Fibroblast of pulmonary artery (primary cell): Measurements from ENCODE around the gene EPHA4.

Experiments used
- DNase-seq: peaks from one replicate; pipeline ENCODE4 v3.0.0-alpha.2; 2010; ENCODE audit warnings: low read depth
- H3K4me3 ChIP-seq: replicated peaks from 2 replicates; pipeline ENCODE4 v1.5.1; 2011; ENCODE audit warnings: low read depth, mild to moderate bottlenecking, control low read depth, low read length, moderate library complexity
- TF ChIP-seq, protein P1 (sequence below): IDR thresholded peaks from 2 replicates; pipeline ENCODE4 v1.5.1; 2011; ENCODE audit warnings: mild to moderate bottlenecking, control low read depth, low read length, inconsistent platforms; ENCODE audit errors: missing control alignments

Gene EPHA4

DNA sequence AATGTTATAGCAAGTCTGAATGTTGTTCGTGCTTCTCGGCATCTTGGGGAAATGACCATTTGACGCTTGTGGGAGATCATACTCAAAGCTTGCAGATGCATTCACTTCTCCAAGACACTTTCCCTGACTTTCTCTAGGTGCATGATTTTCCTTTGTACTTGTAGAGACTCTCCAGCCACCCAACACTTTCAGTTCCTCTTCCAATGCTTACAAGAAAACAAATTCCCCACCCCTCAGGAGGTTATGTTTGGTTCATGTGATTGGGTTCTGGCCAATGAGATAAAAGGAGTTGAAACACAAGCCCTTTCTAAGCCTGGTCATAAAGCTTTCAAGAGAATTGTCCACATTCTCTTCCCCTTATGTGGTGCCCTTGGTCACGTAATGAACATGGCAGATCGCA is 156.3 kb downstream of the EPHA4 start:
- TF ChIP-seq, protein P1, sequence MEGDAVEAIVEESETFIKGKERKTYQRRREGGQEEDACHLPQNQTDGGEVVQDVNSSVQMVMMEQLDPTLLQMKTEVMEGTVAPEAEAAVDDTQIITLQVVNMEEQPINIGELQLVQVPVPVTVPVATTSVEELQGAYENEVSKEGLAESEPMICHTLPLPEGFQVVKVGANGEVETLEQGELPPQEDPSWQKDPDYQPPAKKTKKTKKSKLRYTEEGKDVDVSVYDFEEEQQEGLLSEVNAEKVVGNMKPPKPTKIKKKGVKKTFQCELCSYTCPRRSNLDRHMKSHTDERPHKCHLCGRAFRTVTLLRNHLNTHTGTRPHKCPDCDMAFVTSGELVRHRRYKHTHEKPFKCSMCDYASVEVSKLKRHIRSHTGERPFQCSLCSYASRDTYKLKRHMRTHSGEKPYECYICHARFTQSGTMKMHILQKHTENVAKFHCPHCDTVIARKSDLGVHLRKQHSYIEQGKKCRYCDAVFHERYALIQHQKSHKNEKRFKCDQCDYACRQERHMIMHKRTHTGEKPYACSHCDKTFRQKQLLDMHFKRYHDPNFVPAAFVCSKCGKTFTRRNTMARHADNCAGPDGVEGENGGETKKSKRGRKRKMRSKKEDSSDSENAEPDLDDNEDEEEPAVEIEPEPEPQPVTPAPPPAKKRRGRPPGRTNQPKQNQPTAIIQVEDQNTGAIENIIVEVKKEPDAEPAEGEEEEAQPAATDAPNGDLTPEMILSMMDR: no peak
- no peak for DNase-seq

DNA sequence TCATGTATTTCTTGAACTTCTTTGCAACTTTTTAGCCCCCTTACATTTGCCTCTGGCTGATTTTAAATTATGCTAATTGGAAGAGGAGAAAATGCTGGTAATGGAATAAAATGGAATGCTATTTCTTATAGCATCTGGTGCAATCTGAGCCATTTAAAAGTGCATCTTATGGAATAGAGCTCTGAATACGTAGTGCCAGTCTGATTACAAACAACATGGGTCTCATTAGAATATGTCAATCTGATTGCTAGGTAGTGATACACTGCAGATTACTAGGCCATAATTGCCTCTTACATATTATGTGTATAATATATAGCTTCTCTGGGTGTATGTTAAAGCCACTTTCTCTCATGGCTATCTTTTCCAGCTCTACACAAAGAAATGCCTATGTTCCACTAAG is 159.1 kb downstream of the EPHA4 start:
- no peak for DNase-seq
- TF ChIP-seq, protein P1: no peak
- no peak overlapping the region for H3K4me3 ChIP-seq

More for the DNA sequence above, 156.3 kb downstream of the EPHA4 start:
- H3K4me3 ChIP-seq: no peak overlapping the region

DNA sequence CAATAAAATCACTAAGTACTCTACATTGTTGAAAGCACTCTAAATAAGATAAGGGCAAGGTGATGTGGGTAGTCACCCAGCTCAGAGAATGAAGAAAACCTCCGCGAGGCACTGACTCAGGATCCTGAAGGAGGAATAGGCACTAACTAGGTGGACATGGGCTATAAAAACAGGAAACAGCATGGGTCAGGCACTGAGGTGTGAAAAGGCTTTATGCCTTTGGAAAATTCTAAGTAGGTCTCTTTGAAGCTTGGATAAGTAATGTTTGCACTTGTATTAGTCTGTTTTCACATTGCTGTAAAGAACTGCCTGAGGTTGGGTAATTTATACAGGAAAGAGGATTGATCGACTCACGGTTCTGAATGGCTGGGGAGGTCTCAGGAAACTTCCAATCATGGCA is 161.6 kb downstream of the EPHA4 start:
- TF ChIP-seq, protein P1: no peak
- H3K4me3 ChIP-seq: no peak overlapping the region
- DNase-seq: no peak

DNA sequence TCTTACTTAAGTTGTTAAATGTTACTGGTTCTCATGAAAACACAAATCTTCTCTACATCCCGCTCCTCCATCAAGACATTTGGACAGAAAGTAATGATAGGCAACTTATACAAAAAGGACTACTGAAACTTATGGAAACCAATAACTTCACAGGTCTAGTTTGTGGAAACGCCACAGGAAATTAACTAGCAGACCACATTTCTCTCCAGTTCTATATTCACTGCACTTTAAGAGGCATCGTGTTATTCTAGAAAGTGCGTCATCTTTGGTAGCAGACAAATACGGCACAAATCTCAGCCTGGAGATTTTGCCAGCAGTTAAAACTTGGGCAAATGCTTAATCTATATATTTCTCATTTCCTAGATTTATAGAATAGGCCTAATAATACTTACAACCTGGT is 164.3 kb downstream of the EPHA4 start:
- no peak overlapping the region for H3K4me3 ChIP-seq
- no peak for DNase-seq
- TF ChIP-seq, protein P1: no peak

DNA sequence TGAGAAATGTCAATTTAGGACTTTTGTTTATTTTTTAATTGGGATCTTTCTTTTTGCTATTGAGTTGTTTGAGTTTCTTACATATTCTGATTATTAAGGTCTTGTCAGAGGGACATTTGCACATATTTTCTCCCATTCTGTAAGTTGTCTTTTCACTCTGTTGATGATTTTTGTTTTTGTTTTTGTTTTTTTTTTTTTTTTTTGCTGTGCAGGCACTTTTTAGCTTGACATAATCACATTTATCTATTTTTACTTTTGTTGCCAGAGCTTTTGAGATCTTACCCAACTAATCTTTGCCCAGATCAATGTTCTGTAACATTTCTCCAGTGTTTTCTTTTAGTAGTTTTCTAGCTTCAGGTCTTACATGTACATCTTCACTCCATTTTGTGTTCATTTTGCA is 166.6 kb downstream of the EPHA4 start:
- no peak for DNase-seq
- TF ChIP-seq, protein P1: no peak
- H3K4me3 ChIP-seq: no peak overlapping the region

DNA sequence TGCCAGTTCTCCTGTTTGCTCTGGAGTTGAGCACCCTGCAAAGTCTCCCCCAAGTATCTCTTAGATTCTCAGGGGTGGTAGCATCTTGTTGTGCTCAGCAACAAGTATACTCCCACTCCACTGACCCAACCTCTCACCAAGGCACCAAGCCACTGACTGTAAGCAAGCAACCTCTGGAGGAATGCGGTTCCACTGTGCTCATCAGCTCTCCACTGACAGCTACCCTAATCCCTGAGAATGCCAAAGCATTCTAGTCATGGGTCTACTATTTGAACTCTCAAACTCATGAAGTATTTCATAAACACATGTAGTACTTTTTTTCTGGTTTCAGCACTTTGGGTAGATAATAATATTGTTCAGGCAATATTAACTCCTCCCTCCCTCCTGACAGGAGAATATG is 170.0 kb downstream of the EPHA4 start:
- no peak overlapping the region for H3K4me3 ChIP-seq
- TF ChIP-seq, protein P1: no peak
- peak; percentile 5 for DNase-seq

DNA sequence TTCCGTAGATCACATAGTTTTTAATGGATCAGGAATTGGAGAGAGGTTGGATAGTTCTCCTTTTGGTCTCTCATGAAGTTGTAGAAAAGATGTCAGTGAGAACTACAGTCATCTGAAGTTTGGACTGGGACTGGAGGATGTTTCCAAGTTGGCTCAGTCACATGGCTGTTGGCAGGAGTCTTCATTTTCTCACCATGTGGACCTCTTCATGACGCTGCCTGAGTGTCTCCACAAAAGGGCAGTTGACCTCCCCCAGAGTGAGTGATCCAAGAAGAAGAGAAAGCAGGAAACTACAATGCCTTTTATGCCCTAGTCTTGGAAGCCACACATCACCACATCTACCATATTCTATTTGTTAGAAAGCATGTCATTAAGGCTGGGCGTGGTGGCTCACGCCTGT is 171.7 kb downstream of the EPHA4 start:
- no peak overlapping the region for H3K4me3 ChIP-seq
- TF ChIP-seq, protein P1: no peak

More for the DNA sequence above, 171.7 kb downstream of the EPHA4 start:
- DNase-seq: no peak
